Fibroblast of the conjunctiva (primary cell): ENCODE results near the gene EPN2.

Source experiments
- DNase-seq: peaks from one replicate; pipeline ENCODE4 v3.0.0-alpha.2; 2010; ENCODE audit warnings: low read depth

EPN2 gene

DNA sequence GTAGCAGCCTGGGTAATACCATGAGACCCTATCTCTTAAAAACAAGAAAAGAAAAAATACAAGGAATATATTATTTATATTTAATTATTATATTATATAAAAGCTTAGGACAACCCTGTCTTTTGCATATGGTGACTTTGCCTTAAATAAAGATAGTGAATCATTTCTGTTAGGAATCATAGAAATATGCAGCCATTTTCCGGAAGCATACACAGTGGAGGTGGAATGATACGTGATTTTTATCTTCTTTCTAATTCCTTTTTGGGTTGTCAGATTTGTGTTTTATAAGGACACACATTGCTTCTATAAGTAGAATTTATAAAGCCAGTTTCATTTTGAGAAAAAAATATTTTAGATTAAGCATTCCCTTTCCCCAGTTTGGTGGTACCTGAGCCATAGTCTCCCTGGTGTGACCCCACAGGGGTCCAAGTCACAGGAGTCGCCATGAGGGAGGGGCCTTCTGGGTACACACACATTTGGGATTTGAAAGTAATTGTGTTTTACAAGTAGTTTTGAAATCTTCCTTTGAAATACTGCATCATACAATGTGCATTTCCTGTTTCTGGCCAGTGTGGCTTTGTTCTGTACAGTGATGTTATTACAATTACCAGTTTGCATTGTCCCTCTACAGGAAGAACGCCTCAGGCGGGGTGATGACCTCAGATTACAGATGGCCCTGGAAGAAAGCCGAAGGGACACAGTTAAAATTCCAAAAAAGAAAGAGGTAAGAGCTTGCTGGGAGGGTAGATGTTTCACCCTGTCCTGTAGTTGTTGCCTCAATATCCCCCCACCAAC lies 74.5 kb downstream of the EPN2 start:
- no peak for DNase-seq

DNA sequence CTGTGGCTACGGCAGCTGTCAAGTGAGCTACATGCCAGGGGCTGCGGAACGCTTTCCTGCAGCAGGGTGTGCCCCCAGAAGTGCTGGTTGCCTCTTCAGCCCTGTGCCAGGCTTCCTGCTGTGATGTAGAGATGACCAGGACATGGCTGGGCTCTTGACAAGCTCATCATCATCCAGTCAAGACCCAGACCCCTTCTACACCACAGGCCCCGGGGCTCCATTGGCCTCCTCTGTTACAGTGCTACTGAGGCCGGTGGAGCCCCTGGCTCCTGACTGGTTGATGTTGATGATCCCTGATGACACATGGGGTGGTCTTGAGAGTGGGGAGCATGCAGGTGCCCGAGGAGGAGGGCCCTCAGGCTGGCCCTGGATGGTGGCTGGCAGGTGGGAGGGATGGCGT lies 75.2 kb downstream of the EPN2 start:
- DNase-seq = no peak

DNA sequence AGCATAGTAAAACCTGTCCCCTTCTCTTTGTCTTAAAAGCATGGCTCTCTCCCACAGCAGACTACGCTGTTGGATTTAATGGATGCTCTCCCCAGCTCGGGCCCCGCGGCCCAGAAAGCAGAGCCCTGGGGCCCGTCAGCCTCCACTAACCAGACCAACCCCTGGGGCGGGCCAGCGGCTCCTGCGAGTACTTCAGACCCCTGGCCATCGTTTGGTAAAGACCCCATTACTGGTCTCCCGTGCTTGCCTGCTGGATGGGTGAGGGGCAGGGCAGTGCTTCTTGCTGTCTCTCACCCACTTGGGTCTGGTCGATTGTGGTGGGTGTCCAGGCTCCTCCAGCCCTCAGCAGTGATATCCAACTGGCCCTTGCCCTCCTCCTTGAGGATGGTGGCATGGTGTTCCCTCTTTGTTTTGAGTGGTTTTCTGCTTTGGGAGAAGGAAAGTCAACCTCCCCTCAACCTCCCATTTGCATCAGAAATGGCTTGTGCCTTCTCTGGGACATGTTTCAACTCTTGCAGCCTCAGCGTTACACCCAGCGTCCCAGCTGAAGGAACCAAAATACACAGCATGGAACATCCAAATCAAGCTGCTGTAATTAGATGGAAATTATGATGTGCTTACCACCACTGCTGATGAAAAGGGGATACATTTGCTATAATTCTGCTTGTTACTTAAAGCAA lies 76.0 kb downstream of the EPN2 start:
- no peak for DNase-seq

DNA sequence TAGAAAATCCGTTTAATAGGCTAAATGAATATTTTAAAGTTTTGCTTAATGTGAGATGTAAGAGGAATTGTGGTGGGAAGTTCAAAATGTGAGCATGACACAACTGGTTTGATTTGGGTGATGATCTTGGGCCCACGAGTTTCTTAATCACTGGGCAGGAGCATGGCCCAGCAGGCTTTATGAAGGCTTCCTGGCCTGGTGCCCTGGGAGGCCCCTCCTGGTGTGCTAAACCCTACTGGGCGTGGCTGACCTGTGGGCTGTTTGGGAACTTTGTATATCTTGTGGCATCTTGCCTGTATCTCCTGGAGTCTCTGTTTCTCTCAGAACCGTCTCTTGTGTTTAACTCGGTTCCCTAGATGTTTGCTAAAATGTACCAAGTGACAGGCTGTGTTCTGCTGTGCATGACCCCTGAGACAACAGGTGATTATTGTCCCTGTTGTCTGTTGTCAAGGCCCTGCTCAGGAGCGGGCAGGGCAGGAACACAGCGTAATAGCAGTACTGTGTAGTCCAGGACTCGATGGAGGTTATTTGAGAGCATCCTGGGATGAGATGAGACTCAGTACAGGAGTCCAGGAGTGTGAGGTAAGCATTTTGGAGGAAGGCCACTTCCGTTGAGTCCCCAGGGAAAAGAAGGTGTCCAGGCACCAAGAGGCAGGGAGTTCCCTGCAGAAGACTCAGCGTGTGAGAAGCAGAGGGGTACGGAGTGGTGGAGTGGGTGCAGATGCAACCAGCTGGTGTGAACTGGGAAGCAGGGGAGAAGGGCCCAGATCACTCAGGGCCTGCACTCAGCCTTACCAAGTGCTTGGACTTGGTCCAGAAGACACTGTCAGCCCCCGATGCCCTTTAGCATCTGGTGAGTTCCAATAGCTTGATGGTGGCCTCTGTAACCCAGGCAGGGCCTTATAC lies 76.8 kb downstream of the EPN2 start:
- DNase-seq = no peak

DNA sequence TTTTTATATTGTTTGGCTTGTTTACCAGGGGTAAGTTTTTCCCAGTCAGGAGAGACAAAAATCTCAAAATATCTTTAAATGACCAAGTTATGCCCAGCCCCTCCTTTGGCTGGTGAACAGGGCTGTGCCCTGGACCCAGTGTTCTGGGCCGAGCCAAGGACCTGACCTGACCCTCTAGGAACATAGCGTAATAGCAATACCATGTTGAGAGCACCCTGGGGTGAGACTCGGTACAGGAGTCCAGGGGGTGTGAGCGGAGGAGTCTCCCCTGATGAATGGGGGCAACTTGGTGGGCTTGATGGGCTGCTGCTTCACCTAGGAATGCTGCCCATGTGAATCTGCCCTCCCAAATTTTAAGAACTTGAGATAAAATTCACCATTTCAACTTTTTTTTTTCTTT lies 77.9 kb downstream of the EPN2 start:
- DNase-seq = no peak

DNA sequence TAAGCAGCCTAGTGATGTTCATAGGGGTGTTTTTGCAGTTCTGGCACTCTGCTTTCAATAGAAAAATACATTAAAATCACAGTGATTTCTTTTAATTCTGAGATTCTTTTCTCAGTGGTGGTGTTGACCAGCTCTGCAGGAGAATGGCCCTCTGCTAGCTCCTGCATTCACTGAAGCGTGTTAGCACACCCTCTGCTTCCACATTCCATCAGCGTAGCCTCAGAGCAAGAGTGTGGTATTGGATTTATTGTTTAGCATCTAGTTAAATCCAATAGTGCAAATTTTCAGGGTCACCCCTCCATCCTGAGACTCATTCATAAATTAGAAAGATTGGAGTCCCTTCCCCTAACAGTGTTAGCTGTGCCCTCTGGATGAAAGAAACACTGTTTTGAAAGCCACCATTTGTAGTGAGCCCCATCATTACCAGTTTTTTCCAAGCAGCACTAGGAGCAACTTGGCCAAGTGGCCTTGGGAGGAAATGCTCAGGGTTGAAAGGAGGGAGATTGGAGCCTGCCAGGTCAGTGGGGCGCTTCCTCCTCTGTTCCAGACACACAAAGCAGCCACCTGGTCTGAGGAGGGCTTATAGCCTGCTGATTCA lies 79.7 kb downstream of the EPN2 start:
- DNase-seq = no peak

DNA sequence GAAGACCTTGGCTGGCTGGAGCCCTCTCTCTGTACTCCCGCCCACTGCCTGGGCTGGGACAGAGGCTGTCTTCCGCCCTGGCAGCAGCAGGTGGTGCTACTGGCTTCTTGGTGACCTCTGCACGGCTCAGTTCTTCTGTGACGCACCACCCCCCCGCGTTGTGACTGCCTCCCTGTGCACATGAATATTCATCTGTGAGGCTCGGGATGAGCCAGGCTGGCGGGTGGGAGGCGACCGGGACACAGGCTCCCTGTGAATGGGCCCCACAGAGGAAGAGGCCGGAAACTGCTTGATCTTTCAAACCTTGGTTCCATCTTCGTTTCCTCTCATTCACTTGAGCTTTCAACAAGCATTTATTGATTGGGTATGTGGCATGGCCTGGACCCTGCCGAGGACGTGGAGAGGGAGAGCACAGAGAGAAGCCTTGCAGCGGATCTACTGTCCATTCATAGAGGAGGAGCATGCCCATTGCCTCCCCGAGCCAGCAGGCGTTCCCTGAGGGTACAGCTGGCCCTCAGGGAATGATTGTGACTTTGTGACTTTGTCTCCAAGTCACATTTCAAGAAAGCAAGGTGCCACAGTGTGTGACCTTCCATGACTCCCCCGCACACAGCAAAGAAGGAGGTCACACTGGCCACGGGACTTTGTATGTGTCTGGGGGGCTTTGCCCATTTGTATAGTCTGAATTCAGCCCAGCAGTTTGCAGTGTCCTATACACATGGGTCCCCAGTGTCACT lies 80.4 kb downstream of the EPN2 start:
- DNase-seq = no peak

DNA sequence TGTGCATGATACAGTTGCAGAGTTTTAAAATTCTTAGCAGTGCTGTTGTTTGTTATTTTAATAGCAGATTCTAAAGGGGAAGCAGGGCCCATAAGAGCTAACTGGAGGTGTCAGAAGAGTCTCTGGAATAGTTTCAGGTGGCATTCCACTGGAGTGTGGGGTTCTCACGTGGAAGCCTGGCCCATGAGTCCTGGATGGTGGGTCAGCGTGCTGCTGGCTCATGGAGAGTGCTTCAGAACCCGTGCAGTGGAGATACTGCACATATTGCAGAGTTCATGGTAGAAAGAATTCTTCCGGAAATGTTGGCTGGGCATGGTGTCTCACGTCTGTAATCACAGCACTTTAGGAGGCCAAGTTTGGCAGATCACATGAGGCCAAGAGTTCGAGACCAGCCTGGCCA lies 81.4 kb downstream of the EPN2 start:
- no peak for DNase-seq

DNA sequence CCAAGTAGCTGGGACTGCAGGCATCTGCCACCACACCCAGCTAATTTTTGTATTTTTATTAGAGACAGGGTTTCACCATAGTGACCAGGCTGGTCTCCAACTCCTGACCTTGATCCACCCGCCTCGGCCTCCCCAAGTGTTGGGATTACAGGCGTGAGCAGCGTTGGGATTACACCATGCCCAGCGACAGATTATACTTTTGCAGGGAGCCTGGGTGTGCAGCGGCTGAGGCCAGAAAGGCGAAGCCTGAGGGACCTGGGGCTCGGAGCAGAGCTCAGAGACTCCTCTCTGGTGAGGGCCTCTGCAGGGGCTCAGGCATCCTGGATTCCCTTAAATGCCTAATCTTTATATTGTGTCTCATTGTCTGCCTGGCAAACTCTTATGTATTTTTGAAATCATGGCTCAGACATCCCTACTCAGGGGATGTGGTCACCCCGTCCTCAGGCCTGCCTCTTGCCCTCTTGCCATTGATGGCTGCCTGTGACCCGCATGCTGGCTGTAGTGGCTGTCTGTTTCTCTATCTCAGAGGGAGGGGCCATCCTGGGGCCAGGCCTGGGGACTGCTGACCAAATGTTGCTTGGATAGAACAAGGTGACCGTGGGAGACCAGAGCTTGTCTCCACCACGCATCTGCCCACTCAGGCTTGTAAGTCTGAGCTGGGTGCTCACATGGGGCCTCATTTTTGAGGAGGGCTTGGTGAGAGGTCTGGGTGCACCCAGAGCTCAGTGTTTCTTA lies 82.8 kb downstream of the EPN2 start:
- DNase-seq = no peak

DNA sequence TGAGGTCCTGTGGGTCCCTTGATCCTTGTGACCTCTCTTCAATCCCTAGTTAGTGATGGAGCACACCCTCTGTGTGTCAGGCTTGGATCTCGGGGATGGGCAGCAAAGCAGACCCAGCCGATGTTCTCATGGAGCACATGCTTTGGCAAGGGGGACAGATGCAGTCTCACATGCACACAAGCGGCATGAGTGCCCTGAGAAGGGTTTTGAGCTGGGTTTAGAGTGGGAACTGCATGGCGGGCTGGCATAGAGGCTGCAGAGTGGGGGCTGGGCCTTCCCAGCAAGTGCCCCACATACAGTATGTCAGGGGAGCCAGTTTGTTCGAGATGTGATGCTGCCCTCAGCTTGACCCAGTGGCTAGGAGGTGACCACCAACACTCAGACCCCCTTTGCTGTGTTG lies 83.7 kb downstream of the EPN2 start:
- DNase-seq = no peak

DNA sequence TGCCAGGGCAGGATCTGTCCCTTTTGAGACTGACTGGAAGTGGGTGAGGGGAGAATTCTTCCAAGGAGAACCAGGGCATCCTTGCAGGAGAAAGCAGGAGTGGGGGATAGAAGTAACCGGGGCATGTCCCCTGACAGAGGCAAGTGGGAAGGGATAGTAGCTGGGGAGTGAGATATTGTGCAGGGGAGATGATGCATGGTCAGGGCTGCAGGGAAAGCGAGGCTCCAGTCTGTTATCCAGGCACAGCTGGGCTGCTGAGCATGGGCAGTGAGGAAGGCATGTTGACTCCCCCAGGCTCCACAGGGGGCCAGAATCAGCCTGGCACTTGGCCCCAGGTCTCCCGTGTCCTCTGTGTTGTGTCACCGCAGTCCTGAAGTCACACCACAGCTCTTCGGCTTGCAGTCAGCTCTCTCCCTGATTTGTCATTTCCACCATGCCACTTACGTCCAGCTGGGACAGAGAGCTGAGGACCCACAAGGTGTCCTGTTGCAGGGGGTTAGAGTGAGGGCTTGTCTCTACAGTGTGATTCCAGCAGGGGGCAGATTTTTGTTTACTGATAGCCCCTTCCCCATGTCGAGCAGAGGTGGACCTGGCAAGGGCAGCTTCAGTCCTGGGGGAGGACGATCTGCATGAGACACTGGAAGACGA lies 84.4 kb downstream of the EPN2 start:
- no peak for DNase-seq

DNA sequence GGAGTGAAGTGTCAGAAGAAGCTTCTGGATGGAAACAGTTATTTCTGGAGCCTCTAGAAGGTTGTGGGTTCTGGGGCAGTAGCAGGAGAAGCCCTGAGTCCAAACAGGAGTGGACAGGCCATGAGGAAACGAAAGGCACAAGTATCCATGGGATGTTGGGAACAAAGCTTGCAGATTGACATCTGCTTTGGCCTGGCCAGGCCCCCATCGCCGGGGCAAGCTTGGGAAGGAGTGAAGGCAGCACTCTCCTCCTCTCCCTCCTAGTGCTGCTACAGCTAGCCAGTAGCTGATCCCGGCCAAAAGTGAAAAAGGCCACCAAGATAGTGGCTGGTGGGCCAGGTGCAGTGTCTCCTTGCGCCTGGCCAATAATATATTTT lies 85.0 kb downstream of the EPN2 start:
- no peak for DNase-seq

DNA sequence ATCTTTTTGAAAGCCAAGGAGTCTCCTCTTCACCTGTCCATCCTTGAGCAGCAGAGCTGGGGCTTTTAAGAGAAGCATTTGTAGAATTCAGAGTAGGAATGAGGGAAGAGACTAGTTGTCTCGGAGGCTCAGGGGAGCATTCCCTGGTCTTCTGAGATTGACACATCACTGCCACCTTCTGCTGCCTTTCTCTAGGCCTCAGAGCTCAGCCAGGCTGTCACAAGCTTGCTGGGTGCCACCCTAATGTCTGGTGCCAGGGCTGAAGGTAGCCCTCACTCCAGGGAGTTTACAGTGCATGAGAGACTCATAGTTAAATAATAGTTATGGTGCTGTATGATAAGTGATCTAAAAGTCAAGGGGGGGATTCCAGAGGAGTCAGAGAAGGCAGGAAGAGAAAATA lies 85.7 kb downstream of the EPN2 start:
- no peak for DNase-seq

DNA sequence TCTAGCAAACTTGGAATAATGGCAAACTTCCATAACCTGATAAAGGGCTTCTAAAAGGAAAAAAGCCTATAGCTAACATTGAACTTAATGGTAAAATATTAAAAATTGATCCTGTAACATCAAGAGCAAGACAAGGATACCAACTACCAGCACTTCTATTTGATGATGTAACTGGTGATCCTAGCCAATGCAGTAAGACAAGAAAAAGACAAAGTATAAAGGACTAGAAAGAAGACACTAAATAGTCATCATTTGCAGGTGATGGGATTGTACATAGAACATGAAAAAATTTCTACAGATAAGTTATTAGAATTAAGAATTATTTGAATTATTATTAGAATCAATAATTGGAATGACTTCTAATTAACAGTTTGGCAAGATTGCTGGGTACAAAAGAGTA lies 88.4 kb downstream of the EPN2 start:
- DNase-seq = no peak

DNA sequence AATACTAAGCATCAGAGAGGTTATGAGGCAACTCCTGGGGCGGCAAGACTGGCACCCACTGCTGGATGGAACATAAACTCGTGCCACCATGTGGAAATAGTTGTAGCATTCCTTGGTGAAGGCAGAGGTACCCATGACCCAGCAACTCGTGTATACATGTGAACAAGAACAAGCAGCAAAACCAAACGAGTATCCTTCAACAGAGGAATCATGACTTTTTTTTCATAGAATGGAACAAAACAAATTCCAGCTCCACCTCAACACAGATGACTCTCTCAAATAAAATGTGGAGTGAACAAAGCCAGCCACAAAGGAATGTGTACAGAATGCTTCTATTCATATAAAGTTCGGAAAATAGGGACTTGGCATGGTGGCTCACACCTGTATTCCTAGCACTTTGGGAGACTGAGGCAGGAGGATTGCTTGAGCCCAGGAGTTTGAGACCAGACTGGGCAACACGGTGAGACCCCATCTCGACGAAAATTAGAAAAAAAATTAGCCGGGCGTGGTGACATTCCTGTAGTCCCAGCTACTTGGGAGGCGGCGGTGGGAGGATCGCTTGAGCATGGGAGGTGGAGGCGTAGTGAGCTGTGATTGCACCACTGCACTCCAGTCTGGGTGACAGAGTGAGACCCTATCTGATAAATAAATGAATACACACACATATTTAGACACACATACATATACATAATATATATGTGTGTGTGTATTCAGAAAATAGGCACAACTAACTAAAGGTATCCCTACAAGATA lies 90.0 kb downstream of the EPN2 start:
- no peak for DNase-seq

DNA sequence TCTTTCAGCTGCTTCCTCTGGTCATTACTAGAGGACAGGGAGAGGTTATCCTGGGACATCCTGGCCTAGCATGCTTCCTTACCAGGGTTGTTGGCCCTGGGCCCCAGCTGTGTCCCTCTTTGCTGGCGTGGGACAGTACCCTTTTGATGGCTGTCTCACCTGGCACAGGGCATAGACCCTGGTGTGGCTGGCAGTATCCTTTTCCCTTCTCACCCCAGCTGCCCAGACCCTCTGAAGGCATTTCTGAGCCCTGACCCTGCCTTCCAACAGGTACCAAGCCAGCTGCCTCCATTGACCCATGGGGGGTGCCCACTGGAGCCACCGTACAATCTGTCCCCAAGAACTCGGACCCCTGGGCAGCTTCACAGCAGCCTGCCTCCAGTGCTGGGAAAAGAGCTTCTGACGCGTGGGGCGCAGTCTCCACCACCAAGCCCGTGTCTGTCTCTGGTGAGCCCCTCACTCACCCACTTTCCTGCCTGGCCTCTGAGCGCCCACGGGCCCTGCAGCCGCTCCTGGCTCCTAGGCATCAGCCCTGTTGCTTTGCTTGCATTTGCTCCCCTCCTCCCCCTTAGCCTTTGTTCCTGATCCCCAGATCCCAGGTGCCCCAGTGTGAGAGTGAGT lies 91.4 kb downstream of the EPN2 start:
- DNase-seq = no peak

DNA sequence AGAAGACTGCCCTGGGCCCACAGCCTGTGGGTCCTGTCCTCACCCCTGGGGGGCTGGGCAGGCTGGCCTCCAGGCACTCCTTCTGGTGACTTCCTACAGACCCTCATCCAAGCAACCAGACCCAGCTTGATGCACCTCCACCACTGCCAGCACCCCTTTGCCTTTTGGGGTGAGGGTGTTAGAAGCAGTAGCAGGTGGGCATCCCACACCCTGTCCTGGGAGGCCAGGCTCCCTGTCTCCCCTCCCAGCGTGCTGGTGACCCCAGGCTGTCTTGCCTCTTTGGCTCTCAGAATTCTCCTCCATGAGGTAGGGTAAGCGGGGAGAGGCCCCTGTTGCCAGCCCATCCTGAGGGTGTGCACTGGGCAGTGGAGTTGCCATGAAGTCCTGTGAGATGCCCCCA lies 92.0 kb downstream of the EPN2 start:
- DNase-seq = no peak

DNA sequence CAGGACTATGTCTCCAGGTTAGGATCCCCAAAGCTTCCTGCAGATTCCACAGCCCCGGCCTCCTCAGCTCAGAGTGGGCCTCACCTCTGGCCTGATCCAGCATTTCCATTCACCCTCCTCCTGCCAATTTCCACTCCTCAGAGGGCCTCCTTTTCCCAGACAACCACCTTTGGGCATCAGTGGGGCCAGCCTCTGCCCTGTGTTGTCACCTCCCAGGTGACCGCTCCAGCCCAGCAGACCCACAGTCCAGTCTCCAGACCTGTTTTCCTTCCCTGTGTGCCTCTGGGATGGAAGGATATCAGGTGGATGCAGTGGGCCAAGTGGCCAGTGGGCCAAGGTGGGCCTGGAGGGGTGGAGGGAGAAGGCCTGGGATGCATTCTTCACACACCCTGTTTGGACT lies 92.7 kb downstream of the EPN2 start:
- DNase-seq = no peak

DNA sequence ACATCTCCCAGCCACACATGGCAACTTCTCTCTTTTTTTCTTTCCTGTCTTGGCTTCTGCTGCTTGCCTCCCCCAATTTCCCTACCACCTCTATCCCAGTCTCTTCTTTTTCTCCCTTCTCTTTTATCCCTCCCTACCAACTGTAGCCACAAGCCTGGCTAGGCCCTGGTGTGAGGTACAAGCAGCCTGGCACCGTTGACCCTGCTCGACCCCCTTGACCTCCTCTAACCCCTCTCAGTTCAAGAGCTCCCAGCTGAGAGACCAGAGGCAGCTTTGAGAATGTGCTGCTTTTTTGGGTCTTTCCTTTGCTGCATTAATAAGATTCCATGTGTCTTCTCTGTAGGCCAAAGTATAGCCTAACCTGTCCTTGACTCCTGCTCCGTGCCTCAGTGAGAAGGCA lies 93.1 kb downstream of the EPN2 start:
- DNase-seq = no peak
